C4-2B (cell line): ENCODE data around the gene SLC31A2.
"Not testable (repeated sequence)": the region's sequence is repeated elsewhere in the genome, so short reads cannot be mapped to it uniquely, and the experiment has no call there.

ENCODE experiments used
- H3K27ac ChIP-seq: fragments of 450-650 bp; 2 replicates; pipeline ENCODE4 v1.5.1; 2017
- CTCF ChIP-seq: fragments of 450-650 bp; conservative IDR thresholded peaks from 2 replicates; pipeline ENCODE4 v1.5.1; 2017; ENCODE audit warnings: mild to moderate bottlenecking
- ZFX ChIP-seq: fragments of 450-650 bp; IDR thresholded peaks from 2 replicates; pipeline ENCODE4 v1.6.1; 2017

Gene SLC31A2

GRCh38 chr9:113150670-113151611 lies at the start of gene SLC31A2:
Gene SLC31A2, plus strand, starts transcription at chr9:113151007. Its CDS starts 68 bp downstream, at chr9:113151075.
- TF ChIP-seq CTCF = peak; percentile 39
- no peak for TF ChIP-seq ZFX
- peak within 1 kb of the TSS; percentile 54 for H3K27ac ChIP-seq

GRCh38 chr9:113105345-113105744 lies 45.5 kb upstream of the SLC31A2 start:
- H3K27ac ChIP-seq = not testable (repeated sequence)

- TF ChIP-seq CTCF = peak; percentile 98
- H3K27ac ChIP-seq = not testable (repeated sequence)
Measured at GRCh38 chr9:113111065-113111951, 39.5 kb upstream of the SLC31A2 start.

GRCh38 chr9:113112706-113113510 lies 37.9 kb upstream of the SLC31A2 start:
- not testable (repeated sequence) for H3K27ac ChIP-seq

GRCh38 chr9:113118829-113119228 lies 32.0 kb upstream of the SLC31A2 start:
- H3K27ac ChIP-seq = not testable (repeated sequence)

More at GRCh38 chr9:113112706-113113510, 37.9 kb upstream of the SLC31A2 start:
- TF ChIP-seq CTCF = peak; percentile 98

- H3K27ac ChIP-seq = no peak overlapping the region
- TF ChIP-seq ZFX (no peak), CTCF (no peak)
Measured at GRCh38 chr9:113125386-113126035, 25.3 kb upstream of the SLC31A2 start.

GRCh38 chr9:113129466-113129865 lies 21.3 kb upstream of the SLC31A2 start:
- TF ChIP-seq CTCF = no peak
- no peak for TF ChIP-seq ZFX
- H3K27ac ChIP-seq = no peak overlapping the region
